ENCODE measurements around the gene RRAGC.

DNA sequence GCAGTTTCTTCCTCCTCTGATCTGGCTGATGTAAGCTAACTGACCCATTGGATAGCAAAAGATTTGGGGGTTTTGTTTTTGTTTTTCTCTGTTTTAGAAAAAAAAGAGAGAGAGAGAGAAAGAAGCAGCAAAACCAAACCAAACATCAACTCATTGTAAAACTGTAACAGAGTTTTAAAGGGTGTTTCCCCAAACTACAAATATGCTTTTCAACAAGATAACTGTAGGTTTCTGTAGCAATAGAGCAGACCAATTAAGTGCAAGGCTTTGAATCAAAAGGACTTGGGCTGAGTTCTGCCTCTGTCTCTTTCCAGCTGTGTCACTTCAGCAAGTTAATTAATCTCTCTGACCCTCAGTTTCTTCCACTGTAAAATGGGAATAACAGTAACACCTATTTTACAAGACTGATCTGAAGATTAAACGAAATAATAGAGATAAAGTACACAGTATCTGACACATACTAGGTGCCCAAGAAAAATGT, 44.5 kb downstream of the RRAGC start:
- TF ChIP-seq, protein P1, sequence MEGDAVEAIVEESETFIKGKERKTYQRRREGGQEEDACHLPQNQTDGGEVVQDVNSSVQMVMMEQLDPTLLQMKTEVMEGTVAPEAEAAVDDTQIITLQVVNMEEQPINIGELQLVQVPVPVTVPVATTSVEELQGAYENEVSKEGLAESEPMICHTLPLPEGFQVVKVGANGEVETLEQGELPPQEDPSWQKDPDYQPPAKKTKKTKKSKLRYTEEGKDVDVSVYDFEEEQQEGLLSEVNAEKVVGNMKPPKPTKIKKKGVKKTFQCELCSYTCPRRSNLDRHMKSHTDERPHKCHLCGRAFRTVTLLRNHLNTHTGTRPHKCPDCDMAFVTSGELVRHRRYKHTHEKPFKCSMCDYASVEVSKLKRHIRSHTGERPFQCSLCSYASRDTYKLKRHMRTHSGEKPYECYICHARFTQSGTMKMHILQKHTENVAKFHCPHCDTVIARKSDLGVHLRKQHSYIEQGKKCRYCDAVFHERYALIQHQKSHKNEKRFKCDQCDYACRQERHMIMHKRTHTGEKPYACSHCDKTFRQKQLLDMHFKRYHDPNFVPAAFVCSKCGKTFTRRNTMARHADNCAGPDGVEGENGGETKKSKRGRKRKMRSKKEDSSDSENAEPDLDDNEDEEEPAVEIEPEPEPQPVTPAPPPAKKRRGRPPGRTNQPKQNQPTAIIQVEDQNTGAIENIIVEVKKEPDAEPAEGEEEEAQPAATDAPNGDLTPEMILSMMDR (IDR thresholded peaks at IDR 0.05; ENCODE audit: insufficient read depth, low read length, poor library complexity, severe bottlenecking) = no peak
- no peak for TF ChIP-seq EZH2phosphoT487 (conservative IDR thresholded peaks at IDR 0.05; ENCODE audit: low read length)

Measured in SU-DHL-6 (cell line).